ENCODE measurements around the gene SORBS2. TPM values are rescaled to one million over a fixed set of nuclear protein-coding genes. Genes with fewer than 3 reads are reported as not detected.

Gene SORBS2
- total and polyA plus RNA-seq, 2 of the 4 experiments (the other 2 are of a cell fraction) = 0.18 TPM; not detected in 1

GRCh38 chr4:185548587-185548986 is 263.4 kb downstream of the SORBS2 start:
- DNase-seq (no peak), ATAC-seq (ENCODE audit: low read depth) (no peak)
- H4K20me1 ChIP-seq (ENCODE audit: insufficient read depth, low read length) = no peaks in the 10 kb centered on the region
- H3K9me3 ChIP-seq (ENCODE audit: control insufficient read depth, insufficient read depth, low read length) = no peaks in the 10 kb centered on the region
- H3K4me3 ChIP-seq (ENCODE audit: insufficient read depth, low read depth, low read length) = no peak overlapping the region
- no CpG with 5 or more reads among the region's 1 CpG for WGBS, 2 experiments (ENCODE audit: extremely low coverage in 2 of 2, insufficient read length in 1 of 2)
- TF ChIP-seq MAFK (IDR thresholded peaks at IDR 0.05; ENCODE audit: low read depth, low read length) = no peak
- TF ChIP-seq CEBPB (IDR thresholded peaks at IDR 0.05; ENCODE audit: low read depth, low read length) = no peak
- TF ChIP-seq POLR2A (IDR thresholded peaks at IDR 0.05; ENCODE audit: low read depth, low read length) = no peak
- no peak for TF ChIP-seq RFX5 (IDR thresholded peaks at IDR 0.05; ENCODE audit: low read depth, low read length)
- no peak for TF ChIP-seq FOS (IDR thresholded peaks at IDR 0.05; ENCODE audit: low read depth, low read length)
- no peak for TF ChIP-seq CTCF (conservative IDR thresholded peaks at IDR 0.05; ENCODE audit: low read depth, low read length)
- no peak for TF ChIP-seq ELK1 (IDR thresholded peaks at IDR 0.05; ENCODE audit: borderline replicate concordance, low read depth, low read length)
- no peak overlapping the region for H2AFZ ChIP-seq (replicated peaks; ENCODE audit: low read length, poor library complexity)
- dilution Hi-C loops (cut with HindIII; ENCODE audit: low sequenced_read_pairs, unreplicated experiment) (no loop called here), in situ Hi-C loops (cut with MboI; ENCODE audit: low sequenced_read_pairs) (no loop called here), intact Hi-C loops (cut with micrococcal nuclease) (no loop called here)
- POLR2A ChIA-PET (ENCODE audit: unreplicated experiment) = no interaction called here
- no peaks in the 10 kb centered on the region for H3K79me1 ChIP-seq (ENCODE audit: low read depth in 1 of 2, low read length in 2 of 2)
- no TSS peak for BruUV-seq (replicated peaks)
- H4K5ac ChIP-seq (ENCODE audit: low read depth, low read length) = no peak overlapping the region
- no peak overlapping the region for H2AK9ac ChIP-seq (replicated peaks; ENCODE audit: low read depth, low read length, poor library complexity)
- H3K27me3 ChIP-seq (ENCODE audit: control insufficient read depth, insufficient read depth, low read length) = peaks cover 7% of the 10 kb centered on the region
- no peak overlapping the region for H2AK5ac ChIP-seq (ENCODE audit: low read depth, low read length)
- no peaks in the 10 kb centered on the region for H3K9me1 ChIP-seq (ENCODE audit: insufficient read depth, low read length)
- H3K27ac ChIP-seq (ENCODE audit: insufficient read depth, low read length) = no peak overlapping the region
- H3K56ac ChIP-seq (ENCODE audit: extremely low read depth, insufficient read depth, low read length) = no peak overlapping the region
- CTCF ChIA-PET = no interaction called here
- no peak overlapping the region for H3K23ac ChIP-seq (ENCODE audit: low read depth, low read length)
- H4K8ac ChIP-seq (ENCODE audit: low read depth in 2 of 2, low read length in 2 of 2) = no peak overlapping the region
- H3K4me2 ChIP-seq (ENCODE audit: low read depth, low read length) = no peak overlapping the region
- no peak overlapping the region for H4K91ac ChIP-seq (ENCODE audit: insufficient read depth, low read depth, low read length)
- no peak overlapping the region for H3K18ac ChIP-seq (ENCODE audit: low read depth, low read length)
- H2BK5ac ChIP-seq (ENCODE audit: low read depth, low read length, poor library complexity, severe bottlenecking) = no peak overlapping the region
- no peaks in the 10 kb centered on the region for H3K4me1 ChIP-seq (ENCODE audit: control insufficient read depth, insufficient read depth, low read length)
- no peak overlapping the region for H3K9ac ChIP-seq (ENCODE audit: low read depth, low read length)
- no peak overlapping the region for H3K14ac ChIP-seq (replicated peaks; ENCODE audit: low read depth, low read length)
- H3K36me3 ChIP-seq (ENCODE audit: control insufficient read depth, insufficient read depth, low read length) = no peaks in the 10 kb centered on the region
- no peak overlapping the region for H2BK20ac ChIP-seq (ENCODE audit: low read depth, low read length)
- H3K4ac ChIP-seq (ENCODE audit: low read depth, low read length) = no peak overlapping the region
- H2BK15ac ChIP-seq (ENCODE audit: low read depth, low read length) = no peak overlapping the region
- no peak overlapping the region for H2BK120ac ChIP-seq (ENCODE audit: low read depth, low read length)

All from IMR-90 (cell line).